ENCODE measurements around the gene TNS2. TPM values are rescaled to one million over a fixed set of nuclear protein-coding genes. Genes with fewer than 3 reads are reported as not detected.
"Not testable (repeated sequence)": the region's sequence is repeated elsewhere in the genome, so short reads cannot be mapped to it uniquely, and the experiment has no call there.

Gene TNS2
- total RNA-seq, 2 experiments from 2014 or later: 1.0 to 1.4 TPM

DNA sequence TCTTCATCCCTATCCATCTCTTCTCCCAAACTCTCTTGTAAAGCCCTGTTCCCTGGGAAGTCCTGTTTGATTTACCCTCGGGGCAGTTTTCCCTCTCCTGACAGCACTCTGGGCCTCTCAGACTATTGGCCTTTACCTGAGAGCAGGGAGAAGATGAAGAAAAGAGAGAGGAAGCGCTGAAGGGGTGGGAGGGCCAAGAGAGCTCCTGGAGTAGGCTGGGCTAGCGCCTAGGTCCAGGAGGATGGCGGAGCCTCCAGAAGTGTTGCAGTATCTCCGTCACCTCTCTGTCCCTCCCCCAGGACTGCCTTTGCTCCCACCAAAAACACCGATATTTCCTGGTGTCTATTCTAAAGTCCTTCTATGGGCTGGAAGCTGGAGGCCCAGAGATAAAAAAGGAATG is 41.9 kb downstream of the TNS2 start:
- ATAC-seq (no peak), DNase-seq (no peak)
- Mint-ChIP-seq H3K27ac (no peak overlapping the region), H3K36me3 (ENCODE audit: low read depth) (no peaks in the 10 kb centered on the region), H3K27me3 (ENCODE audit: low read depth) (peaks cover 30% of the 10 kb centered on the region), H3K9me3 (ENCODE audit: insufficient read depth) (no peaks in the 10 kb centered on the region), H3K4me3 (no peak overlapping the region), H3K4me1 (ENCODE audit: low read depth) (peaks cover 16% of the 10 kb centered on the region)
- ChIA-PET CTCF (interaction anchor here (4.4 kb wide), 1 partner anchor 26 kb away, joined by 37 read pairs; no protein-coding TSS in a partner anchor), POLR2A (no interaction called here)

DNA sequence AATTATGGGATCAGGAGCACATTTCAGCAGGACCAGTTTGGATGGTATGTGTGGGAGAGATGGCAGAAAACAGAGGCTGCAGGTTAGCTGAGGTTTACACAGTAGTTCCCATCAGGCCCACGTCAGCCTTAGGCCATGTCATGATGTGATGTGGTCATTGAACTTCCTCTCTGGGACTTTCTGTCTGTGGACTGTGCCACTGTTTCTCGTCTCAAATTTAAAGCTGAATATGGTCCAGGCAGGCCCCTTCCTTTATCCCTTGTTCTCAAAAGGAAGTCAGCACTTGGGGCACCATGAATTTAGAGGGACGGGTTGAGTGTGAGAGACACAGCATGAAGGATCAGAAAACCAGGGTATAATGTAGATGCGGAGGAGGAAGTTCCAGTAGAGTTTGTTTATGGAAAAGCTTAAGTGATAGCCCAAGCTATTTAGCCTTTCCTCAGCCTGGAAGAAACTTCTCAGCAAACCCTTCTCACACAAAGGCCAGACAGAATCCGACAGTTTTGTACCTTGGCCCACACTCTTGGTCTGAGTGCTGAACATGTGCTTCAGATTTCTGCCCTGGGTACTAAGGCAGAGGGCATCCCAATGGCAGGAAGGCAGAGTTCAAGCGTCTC is 44.0 kb downstream of the TNS2 start:
- POLR2A ChIA-PET: interaction anchor here (0.9 to 1.7 kb wide), 2 partner anchors 15 to 37 kb away, joined by 3 to 5 read pairs; partner anchors contain the start of gene SPRYD3
- H3K27ac Mint-ChIP-seq: no peak overlapping the region

DNA sequence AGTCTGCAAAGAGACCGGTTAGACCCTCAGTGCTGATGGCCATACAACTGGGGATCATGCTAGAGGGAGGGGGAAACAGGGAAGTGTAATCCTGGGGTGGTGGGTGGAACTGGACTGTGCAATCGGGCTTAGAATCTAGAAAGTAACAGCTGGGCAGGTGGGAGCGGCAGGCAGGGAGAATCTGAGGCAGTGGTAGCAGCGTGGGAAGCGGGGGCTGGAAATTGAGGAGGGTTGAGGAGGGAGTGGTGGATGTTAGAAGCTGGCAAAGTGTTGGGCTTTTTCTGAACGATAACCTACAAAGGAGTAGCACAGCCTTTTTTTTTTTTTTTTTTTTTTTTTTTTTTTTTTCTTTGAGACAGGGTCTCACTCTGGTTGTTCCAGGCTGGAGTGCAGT is 44.5 kb downstream of the TNS2 start:
- DNase-seq (no peak), ATAC-seq (no peak)
- Mint-ChIP-seq H3K36me3 (ENCODE audit: low read depth) (no peaks in the 10 kb centered on the region), H3K4me1 (ENCODE audit: low read depth) (peaks cover 36% of the 10 kb centered on the region), H3K27ac (no peak overlapping the region), H3K9me3 (ENCODE audit: insufficient read depth) (no peaks in the 10 kb centered on the region), H3K4me3 (no peak overlapping the region), H3K27me3 (ENCODE audit: low read depth) (peaks cover 21% of the 10 kb centered on the region)
- ChIA-PET CTCF (interaction anchor here (0.5 to 4.4 kb wide), 5 partner anchors 10 to 227 kb away, joined by 3 to 37 read pairs (median 4); partner anchors contain the start of genes AAAS and SPRYD3), POLR2A (interaction anchor here (1.5 kb wide), 1 partner anchor 15 kb away, joined by 4 read pairs; the partner anchor contains the start of gene SPRYD3)

More for the DNA sequence above, 44.0 kb downstream of the TNS2 start:
- DNase-seq (no peak), ATAC-seq (no peak)
- peaks cover 31% of the 10 kb centered on the region for H3K4me1 Mint-ChIP-seq (ENCODE audit: low read depth)
- H3K27me3 Mint-ChIP-seq (ENCODE audit: low read depth): peaks cover 24% of the 10 kb centered on the region
- CTCF ChIA-PET: interaction anchor here (0.8 to 4.4 kb wide), 7 partner anchors 8 to 227 kb away, joined by 3 to 37 read pairs (median 4); partner anchors contain the start of genes AAAS and SPRYD3
- H3K36me3 Mint-ChIP-seq (ENCODE audit: low read depth): no peaks in the 10 kb centered on the region
- H3K9me3 Mint-ChIP-seq (ENCODE audit: insufficient read depth): no peaks in the 10 kb centered on the region
- H3K4me3 Mint-ChIP-seq: no peak overlapping the region

DNA sequence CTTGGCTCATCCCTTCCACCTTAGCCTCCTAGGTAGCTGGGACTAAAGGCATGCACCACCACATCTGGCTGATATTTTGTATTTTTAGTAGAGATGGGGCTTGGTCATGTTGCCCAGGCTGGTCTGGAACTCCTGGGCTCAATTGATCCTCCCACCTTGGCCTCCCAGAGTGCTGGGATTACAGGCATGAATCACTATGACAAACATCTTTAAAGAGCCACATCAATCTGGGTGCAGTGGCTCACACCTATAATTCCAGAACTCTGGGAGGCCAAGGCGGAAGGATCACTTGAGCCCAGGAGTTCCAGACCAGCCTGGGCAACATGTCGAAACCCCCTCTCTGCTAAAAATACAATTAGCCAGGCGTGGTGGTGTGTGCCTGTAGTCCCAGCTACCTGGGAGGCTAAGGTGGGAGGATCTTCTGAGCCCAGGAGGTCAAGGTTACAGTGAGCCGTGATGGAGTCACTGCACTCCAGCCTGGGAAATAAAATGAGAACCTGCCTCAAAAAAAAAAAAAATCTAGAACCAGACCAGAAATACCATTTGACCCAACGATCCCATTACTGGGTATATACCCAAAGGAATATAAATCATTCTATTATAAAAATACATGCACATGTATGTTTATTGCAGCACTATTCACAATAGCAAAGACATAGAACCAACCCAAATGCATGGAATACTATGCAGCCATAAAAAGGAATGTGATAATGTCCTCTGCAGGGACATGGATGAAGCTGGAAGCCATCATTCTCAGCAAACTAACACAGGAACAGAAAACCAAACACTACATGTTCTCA is 45.1 kb downstream of the TNS2 start:
- peaks cover 20% of the 10 kb centered on the region for H3K27me3 Mint-ChIP-seq (ENCODE audit: low read depth)
- POLR2A ChIA-PET: interaction anchor here (1.5 kb wide), 1 partner anchor 15 kb away, joined by 4 read pairs; the partner anchor contains the start of gene SPRYD3
- not testable (repeated sequence) for ATAC-seq; H3K27ac Mint-ChIP-seq; DNase-seq; H3K36me3 Mint-ChIP-seq (ENCODE audit: low read depth); H3K4me3 Mint-ChIP-seq; H3K9me3 Mint-ChIP-seq (ENCODE audit: insufficient read depth)
- H3K4me1 Mint-ChIP-seq (ENCODE audit: low read depth): peaks cover 37% of the 10 kb centered on the region
- CTCF ChIA-PET: interaction anchor here (0.5 to 4.4 kb wide), 4 partner anchors 10 to 30 kb away, joined by 3 to 37 read pairs (median 4); partner anchors contain the start of gene SPRYD3

DNA sequence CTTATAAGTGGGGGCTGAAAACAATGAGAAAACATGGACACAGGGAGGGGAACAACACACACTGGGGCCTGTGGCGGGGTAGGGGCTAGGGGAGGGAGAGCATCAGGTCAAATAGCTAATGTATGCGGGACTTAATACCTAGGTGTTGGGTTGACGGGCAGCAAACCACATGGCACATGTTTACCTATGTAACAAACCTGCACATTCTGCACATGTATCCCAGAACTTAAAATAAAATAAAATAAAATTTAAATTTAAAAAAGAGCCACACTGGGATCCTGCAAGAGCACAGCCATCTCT is 45.7 kb downstream of the TNS2 start:
- POLR2A ChIA-PET: interaction anchor here (1.5 kb wide), 1 partner anchor 16 kb away, joined by 4 read pairs; the partner anchor contains the start of gene SPRYD3
- H3K9me3 Mint-ChIP-seq (ENCODE audit: insufficient read depth); H3K36me3 Mint-ChIP-seq (ENCODE audit: low read depth); DNase-seq; ATAC-seq; H3K27ac Mint-ChIP-seq; H3K4me3 Mint-ChIP-seq: not testable (repeated sequence)
- peaks cover 41% of the 10 kb centered on the region for H3K4me1 Mint-ChIP-seq (ENCODE audit: low read depth)
- peaks cover 16% of the 10 kb centered on the region for H3K27me3 Mint-ChIP-seq (ENCODE audit: low read depth)
- CTCF ChIA-PET: interaction anchor here (1.4 to 4.4 kb wide), 2 partner anchors 16 to 30 kb away, joined by 4 to 37 read pairs; partner anchors contain the start of gene SPRYD3

DNA sequence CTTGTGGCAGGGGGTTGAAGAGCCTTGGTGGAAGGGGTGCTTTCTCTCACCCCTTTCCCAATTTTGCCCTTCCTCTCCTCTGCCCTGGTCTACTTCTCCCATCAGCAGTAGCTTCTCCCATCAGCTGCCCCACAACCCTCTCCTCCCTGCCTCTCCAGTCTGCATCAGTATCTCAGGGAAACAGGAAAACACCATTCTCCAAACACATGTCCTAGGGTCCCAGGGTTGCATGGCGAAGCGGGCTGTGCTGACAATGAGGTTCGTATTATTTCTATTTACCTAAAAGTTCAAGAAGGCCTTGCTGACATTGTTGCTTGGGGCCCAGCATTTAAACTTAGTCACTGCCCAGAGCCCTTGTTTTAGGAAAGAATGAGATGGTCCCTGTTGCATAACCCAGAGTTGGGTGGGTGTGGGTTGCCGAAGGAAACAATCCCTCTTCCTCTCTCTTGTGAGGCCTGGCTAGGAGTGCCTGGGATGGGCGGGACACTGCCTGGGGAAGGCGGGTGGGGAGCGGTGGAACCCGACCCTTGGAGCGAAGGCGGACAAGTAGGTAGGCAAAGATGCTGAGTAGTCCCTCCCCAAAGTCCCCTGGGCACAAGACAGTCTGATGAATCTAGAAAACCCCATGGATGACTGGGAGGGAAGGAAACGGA is 46.4 kb downstream of the TNS2 start:
- Mint-ChIP-seq H3K27ac (no peak overlapping the region), H3K9me3 (ENCODE audit: insufficient read depth) (no peaks in the 10 kb centered on the region), H3K4me3 (peak overlapping the region; percentile 10), H3K36me3 (ENCODE audit: low read depth) (no peaks in the 10 kb centered on the region), H3K4me1 (ENCODE audit: low read depth) (peaks cover 48% of the 10 kb centered on the region), H3K27me3 (ENCODE audit: low read depth) (peaks cover 11% of the 10 kb centered on the region)
- DNase-seq: no peak
- ATAC-seq: no peak
- CTCF ChIA-PET: interaction anchor here (1.4 to 4.4 kb wide), 2 partner anchors 17 to 31 kb away, joined by 4 to 37 read pairs; partner anchors contain the start of gene SPRYD3
- POLR2A ChIA-PET: interaction anchor here (1.5 kb wide), 1 partner anchor 17 kb away, joined by 4 read pairs; the partner anchor contains the start of gene SPRYD3

DNA sequence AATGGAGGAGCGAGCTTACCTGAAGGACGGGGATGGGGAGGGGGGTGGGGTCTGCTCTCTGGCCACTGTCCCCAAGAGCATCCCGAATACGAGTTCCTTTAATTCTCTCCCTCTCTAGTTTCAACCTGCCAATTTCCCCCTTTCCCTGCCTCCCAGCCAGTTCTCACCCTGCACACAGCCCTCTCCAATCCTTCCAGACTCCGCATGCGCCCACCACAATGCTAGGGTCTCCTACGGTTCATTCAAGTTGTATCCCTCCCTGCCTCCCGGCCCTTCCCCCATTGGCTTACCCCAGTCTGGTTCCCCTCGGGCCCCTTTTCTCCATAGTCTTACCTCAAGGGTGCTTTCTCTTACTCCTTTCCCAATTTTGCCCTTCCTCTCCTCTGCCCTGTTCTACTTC is 46.9 kb downstream of the TNS2 start:
- Mint-ChIP-seq H3K9me3 (ENCODE audit: insufficient read depth) (no peaks in the 10 kb centered on the region), H3K36me3 (ENCODE audit: low read depth) (no peaks in the 10 kb centered on the region), H3K4me3 (peak overlapping the region; percentile 75), H3K4me1 (ENCODE audit: low read depth) (peaks cover 52% of the 10 kb centered on the region), H3K27me3 (ENCODE audit: low read depth) (peaks cover 8% of the 10 kb centered on the region), H3K27ac (peak overlapping the region; percentile 86)
- POLR2A ChIA-PET: no interaction called here
- CTCF ChIA-PET: interaction anchor here (1.4 to 8.0 kb wide), 3 partner anchors 15 to 29 kb away, joined by 4 to 295 read pairs (median 170); partner anchors contain the start of gene SPRYD3
- ATAC-seq: no peak
- DNase-seq: no peak

DNA sequence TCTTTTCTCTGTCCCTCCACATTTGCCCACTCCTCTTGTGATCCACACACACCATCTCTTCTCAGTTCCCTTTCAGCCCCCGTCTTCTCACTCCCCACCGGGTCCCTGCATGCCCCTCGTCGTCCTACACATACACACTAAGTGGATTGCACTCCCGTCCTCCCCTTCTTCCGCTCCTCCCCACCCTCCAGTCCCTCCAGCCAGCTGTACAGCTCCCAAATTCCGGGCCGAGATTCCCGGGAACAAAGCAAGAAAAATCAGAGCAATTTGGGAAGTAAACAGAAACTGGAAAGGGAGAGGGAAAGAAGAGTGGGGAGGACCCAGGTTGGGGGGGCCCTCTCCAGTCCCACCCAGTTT is 47.3 kb downstream of the TNS2 start:
- no peak for ATAC-seq
- CTCF ChIA-PET: interaction anchor here (1.2 to 8.0 kb wide), 3 partner anchors 15 to 36 kb away, joined by 4 to 295 read pairs (median 170); partner anchors contain the start of gene SPRYD3
- Mint-ChIP-seq H3K9me3 (ENCODE audit: insufficient read depth) (no peaks in the 10 kb centered on the region), H3K4me3 (peak overlapping the region; percentile 75), H3K36me3 (ENCODE audit: low read depth) (no peaks in the 10 kb centered on the region), H3K4me1 (ENCODE audit: low read depth) (peaks cover 56% of the 10 kb centered on the region), H3K27me3 (ENCODE audit: low read depth) (peaks cover 8% of the 10 kb centered on the region), H3K27ac (peak overlapping the region; percentile 86)
- DNase-seq: no peak
- POLR2A ChIA-PET: interaction anchor here (0.6 kb wide), 1 partner anchor 350 kb away, joined by 3 read pairs; no protein-coding TSS in a partner anchor

DNA sequence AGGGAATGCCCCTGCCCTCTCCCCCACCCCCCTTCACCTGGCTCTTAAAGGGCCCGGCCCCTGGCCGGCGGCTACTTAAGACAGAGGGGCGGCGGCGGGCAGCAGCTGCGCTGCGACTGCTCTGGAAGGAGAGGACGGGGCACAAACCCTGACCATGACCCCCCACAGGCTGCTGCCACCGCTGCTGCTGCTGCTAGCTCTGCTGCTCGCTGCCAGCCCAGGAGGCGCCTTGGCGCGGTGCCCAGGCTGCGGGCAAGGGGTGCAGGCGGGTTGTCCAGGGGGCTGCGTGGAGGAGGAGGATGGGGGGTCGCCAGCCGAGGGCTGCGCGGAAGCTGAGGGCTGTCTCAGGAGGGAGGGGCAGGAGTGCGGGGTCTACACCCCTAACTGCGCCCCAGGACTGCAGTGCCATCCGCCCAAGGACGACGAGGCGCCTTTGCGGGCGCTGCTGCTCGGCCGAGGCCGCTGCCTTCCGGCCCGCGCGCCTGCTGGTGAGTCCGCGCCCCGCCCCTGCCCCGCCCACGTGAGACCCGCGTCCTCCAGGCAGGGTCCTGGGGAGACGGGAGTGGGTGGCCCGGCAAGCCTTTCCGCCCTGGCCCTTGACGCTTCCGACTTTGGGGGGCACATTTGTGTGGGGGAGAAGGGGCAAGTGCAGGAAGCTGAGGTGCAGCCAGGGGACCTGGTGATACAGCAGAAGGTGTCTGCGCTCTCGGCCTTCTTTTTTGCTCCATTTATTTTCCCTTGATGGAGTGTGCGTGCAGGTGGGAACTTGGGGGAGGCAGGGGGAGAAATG is 47.9 kb downstream of the TNS2 start, which contains the start of gene IGFBP6:
IGFBP6 (plus strand) TSS at position 104 of the 790 bp plus-strand sequence; CDS start at position 155, 51 bp downstream.
- ChIA-PET CTCF (interaction anchor here (1.2 to 8.0 kb wide), 9 partner anchors 16 to 412 kb away, joined by 4 to 295 read pairs (median 11); partner anchors contain the start of genes SPRYD3 and TNS2), POLR2A (interaction anchor here (0.6 to 2.0 kb wide), 4 partner anchors 12 to 350 kb away, joined by 3 to 12 read pairs (median 3); partner anchors contain the start of gene SPRYD3)
- H3K36me3 Mint-ChIP-seq (ENCODE audit: low read depth): no peaks in the 10 kb centered on the region
- peak within 1 kb of the TSS; percentile 91 for H3K27ac Mint-ChIP-seq
- peak; percentile 82 for ATAC-seq
- peak within 1 kb of the TSS; percentile 75 for H3K4me3 Mint-ChIP-seq
- H3K9me3 Mint-ChIP-seq (ENCODE audit: insufficient read depth): no peaks in the 10 kb centered on the region
- H3K4me1 Mint-ChIP-seq (ENCODE audit: low read depth): peaks cover 61% of the 10 kb centered on the region
- H3K27me3 Mint-ChIP-seq (ENCODE audit: low read depth): peaks cover 8% of the 10 kb centered on the region
- DNase-seq: peak; percentile 74

DNA sequence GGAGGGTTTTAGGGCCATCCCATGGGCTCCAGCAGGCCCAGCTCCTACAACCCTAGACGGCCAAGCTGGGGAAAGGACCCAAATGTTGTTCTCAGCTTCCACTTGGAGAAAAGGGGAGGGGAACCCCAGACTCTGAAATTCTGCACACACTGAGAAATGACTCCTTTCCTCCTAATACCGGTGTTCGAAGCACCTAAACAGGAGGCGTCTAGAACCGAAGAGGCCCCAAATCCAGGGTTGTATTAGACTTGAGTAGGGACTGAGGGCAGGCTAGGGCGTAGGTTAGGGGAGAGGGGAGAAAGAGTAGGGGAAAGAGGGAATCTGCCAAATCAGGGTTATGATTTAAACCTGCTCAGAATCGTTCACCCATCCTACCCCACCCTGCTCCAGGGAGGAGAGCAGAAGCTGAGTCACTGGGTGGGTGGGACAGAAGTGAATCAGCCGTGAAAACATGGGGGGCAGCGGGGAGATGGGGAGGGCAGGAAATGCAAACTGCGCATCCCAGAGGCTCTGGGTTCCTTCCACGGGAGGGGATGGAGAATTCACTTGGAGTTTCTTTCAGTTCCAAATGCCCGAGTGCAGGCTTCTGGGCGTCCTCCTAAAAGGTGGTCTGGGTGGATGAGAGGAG is 48.6 kb downstream of the TNS2 start:
- POLR2A ChIA-PET: interaction anchor here (0.6 to 2.0 kb wide), 5 partner anchors 12 to 122 kb away, joined by 3 to 12 read pairs (median 3); partner anchors contain the start of gene SPRYD3
- H3K9me3 Mint-ChIP-seq (ENCODE audit: insufficient read depth): no peaks in the 10 kb centered on the region

More for the DNA sequence above, 48.6 kb downstream of the TNS2 start:
- CTCF ChIA-PET: interaction anchor here (0.8 to 8.0 kb wide), 24 partner anchors 8 to 412 kb away, joined by 3 to 295 read pairs (median 5); partner anchors contain the start of genes CSAD, SPRYD3, TNS2 and ZNF740
- Mint-ChIP-seq H3K36me3 (ENCODE audit: low read depth) (no peaks in the 10 kb centered on the region), H3K27me3 (ENCODE audit: low read depth) (peaks cover 8% of the 10 kb centered on the region), H3K27ac (peak overlapping the region; percentile 91), H3K4me1 (ENCODE audit: low read depth) (peaks cover 68% of the 10 kb centered on the region), H3K4me3 (peak overlapping the region; percentile 75)
- ATAC-seq (no peak), DNase-seq (no peak)

All from activated CD8-positive, alpha-beta T cell treated with anti-CD3 and anti-CD28 coated beads, Interleukin-2, amount 10 ng/mL, durations not matched to agents 7 days and 5 days (primary cell).